ENCODE results near the gene C10orf90. TPM values are rescaled to one million over a fixed set of nuclear protein-coding genes. Genes with fewer than 3 reads are reported as not detected.

C10orf90 gene
- total and polyA plus RNA-seq, 4 donors, result 0.05 to 0.25 TPM; not detected in 2

DNA sequence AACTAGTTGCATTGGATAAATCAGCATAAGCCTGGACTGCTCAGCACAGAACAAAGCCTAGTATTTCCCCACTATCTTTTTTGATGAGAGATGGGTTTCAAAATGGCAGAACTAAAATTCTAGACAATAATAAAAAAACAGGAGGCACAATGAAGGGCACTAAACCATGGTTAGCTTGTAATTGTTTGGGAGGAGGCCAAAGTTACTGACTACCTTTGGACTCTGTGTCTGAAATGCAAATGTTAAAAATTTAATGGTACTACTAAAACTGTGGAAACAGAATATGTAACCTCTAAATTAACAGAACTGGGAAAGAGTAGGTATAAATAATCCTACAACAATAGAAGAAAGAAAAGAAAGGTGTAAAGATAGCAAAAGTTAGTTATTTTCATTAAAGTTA lies 295.2 kb downstream of the C10orf90 start:
- TF ChIP-seq YY1 (IDR thresholded peaks at IDR 0.05) (no peak), JUND (IDR thresholded peaks at IDR 0.05) (no peak), GABPA (IDR thresholded peaks at IDR 0.05 in 1 of 2, conservative IDR thresholded peaks at IDR 0.05 in 1 of 2) (no peak), SP1 (IDR thresholded peaks at IDR 0.05) (no peak), FOXA1 (IDR thresholded peaks at IDR 0.05) (no peak), NR2F2 (IDR thresholded peaks at IDR 0.05) (no peak), RAD21 (IDR thresholded peaks at IDR 0.05) (no peak), HNF4A (conservative IDR thresholded peaks at IDR 0.05) (no peak), EGR1 (IDR thresholded peaks at IDR 0.05; ENCODE audit: low read depth in 2 of 2) (no peak), HNF4G (IDR thresholded peaks at IDR 0.05) (no peak), TAF1 (conservative IDR thresholded peaks at IDR 0.05) (no peak), RXRA (IDR thresholded peaks at IDR 0.05) (no peak), FOXA2 (IDR thresholded peaks at IDR 0.05) (no peak)
- TF ChIP-seq, protein P1, sequence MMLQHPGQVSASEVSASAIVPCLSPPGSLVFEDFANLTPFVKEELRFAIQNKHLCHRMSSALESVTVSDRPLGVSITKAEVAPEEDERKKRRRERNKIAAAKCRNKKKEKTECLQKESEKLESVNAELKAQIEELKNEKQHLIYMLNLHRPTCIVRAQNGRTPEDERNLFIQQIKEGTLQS (IDR thresholded peaks at IDR 0.05), result no peak
- TF ChIP-seq, protein P2, sequence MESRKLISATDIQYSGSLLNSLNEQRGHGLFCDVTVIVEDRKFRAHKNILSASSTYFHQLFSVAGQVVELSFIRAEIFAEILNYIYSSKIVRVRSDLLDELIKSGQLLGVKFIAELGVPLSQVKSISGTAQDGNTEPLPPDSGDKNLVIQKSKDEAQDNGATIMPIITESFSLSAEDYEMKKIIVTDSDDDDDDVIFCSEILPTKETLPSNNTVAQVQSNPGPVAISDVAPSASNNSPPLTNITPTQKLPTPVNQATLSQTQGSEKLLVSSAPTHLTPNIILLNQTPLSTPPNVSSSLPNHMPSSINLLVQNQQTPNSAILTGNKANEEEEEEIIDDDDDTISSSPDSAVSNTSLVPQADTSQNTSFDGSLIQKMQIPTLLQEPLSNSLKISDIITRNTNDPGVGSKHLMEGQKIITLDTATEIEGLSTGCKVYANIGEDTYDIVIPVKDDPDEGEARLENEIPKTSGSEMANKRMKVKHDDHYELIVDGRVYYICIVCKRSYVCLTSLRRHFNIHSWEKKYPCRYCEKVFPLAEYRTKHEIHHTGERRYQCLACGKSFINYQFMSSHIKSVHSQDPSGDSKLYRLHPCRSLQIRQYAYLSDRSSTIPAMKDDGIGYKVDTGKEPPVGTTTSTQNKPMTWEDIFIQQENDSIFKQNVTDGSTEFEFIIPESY (IDR thresholded peaks at IDR 0.05), result no peak
- TF ChIP-seq, protein P3, sequence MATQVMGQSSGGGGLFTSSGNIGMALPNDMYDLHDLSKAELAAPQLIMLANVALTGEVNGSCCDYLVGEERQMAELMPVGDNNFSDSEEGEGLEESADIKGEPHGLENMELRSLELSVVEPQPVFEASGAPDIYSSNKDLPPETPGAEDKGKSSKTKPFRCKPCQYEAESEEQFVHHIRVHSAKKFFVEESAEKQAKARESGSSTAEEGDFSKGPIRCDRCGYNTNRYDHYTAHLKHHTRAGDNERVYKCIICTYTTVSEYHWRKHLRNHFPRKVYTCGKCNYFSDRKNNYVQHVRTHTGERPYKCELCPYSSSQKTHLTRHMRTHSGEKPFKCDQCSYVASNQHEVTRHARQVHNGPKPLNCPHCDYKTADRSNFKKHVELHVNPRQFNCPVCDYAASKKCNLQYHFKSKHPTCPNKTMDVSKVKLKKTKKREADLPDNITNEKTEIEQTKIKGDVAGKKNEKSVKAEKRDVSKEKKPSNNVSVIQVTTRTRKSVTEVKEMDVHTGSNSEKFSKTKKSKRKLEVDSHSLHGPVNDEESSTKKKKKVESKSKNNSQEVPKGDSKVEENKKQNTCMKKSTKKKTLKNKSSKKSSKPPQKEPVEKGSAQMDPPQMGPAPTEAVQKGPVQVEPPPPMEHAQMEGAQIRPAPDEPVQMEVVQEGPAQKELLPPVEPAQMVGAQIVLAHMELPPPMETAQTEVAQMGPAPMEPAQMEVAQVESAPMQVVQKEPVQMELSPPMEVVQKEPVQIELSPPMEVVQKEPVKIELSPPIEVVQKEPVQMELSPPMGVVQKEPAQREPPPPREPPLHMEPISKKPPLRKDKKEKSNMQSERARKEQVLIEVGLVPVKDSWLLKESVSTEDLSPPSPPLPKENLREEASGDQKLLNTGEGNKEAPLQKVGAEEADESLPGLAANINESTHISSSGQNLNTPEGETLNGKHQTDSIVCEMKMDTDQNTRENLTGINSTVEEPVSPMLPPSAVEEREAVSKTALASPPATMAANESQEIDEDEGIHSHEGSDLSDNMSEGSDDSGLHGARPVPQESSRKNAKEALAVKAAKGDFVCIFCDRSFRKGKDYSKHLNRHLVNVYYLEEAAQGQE (IDR thresholded peaks at IDR 0.05), result no peak
- TF ChIP-seq, protein P4, sequence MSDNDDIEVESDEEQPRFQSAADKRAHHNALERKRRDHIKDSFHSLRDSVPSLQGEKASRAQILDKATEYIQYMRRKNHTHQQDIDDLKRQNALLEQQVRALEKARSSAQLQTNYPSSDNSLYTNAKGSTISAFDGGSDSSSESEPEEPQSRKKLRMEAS (IDR thresholded peaks at IDR 0.05), result no peak
- TF ChIP-seq, protein P5, sequence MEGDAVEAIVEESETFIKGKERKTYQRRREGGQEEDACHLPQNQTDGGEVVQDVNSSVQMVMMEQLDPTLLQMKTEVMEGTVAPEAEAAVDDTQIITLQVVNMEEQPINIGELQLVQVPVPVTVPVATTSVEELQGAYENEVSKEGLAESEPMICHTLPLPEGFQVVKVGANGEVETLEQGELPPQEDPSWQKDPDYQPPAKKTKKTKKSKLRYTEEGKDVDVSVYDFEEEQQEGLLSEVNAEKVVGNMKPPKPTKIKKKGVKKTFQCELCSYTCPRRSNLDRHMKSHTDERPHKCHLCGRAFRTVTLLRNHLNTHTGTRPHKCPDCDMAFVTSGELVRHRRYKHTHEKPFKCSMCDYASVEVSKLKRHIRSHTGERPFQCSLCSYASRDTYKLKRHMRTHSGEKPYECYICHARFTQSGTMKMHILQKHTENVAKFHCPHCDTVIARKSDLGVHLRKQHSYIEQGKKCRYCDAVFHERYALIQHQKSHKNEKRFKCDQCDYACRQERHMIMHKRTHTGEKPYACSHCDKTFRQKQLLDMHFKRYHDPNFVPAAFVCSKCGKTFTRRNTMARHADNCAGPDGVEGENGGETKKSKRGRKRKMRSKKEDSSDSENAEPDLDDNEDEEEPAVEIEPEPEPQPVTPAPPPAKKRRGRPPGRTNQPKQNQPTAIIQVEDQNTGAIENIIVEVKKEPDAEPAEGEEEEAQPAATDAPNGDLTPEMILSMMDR (IDR thresholded peaks at IDR 0.05; ENCODE audit: low read depth, low read length, missing input control), result no peak
- H3K4me3 ChIP-seq (ENCODE audit: low read depth in 1 of 3, low read length in 3 of 3), result no peak overlapping the region
- H3K4me1 ChIP-seq (ENCODE audit: control insufficient read depth in 4 of 4, insufficient read depth in 4 of 4, low read length in 3 of 4), result no peaks in the 10 kb centered on the region
- no peaks in the 10 kb centered on the region for H3K36me3 ChIP-seq (ENCODE audit: control insufficient read depth in 4 of 4, insufficient read depth in 3 of 4, low read depth in 1 of 4, low read length in 3 of 4)
- H3K27me3 ChIP-seq (ENCODE audit: control insufficient read depth in 4 of 4, insufficient read depth in 4 of 4, low read length in 3 of 4), result peaks cover 0 to 1% (median 0%) of the 10 kb centered on the region in 4 donors
- no peak overlapping the region for H3K9ac ChIP-seq (ENCODE audit: low read depth in 1 of 2, low read length in 2 of 2)
- no peak overlapping the region for H3K27ac ChIP-seq (ENCODE audit: low read depth in 1 of 2, low read length in 2 of 2)
- H3K9me3 ChIP-seq (ENCODE audit: control insufficient read depth in 4 of 4, low read length in 3 of 4), result no peaks in the 10 kb centered on the region
- no peak for DNase-seq (ENCODE audit: low spot score)

Other genes starting within 250 kb of the C10orf90 start
- 10 to 100 TPM; 10.0 to 28.8 TPM for gene DOCK1, start 234.7 kb upstream of the C10orf90 start, total RNA-seq
- gene DOCK1, start 234.7 kb upstream of the C10orf90 start, polyA plus RNA-seq, result 1 to 10 TPM; 3.8 to 8.2 TPM

All from liver (tissue), 9 donors.